ENCODE measurements around the gene CIRBP. TPM values are rescaled to one million over a fixed set of nuclear protein-coding genes. Genes with fewer than 3 reads are reported as not detected.

The CIRBP gene
- total and polyA plus RNA-seq, 9 of the 15 experiments (the other 6 are each of a cell fraction or from before 2014, with no cell fraction given): 20.5 to 327 (median 176) TPM

- ChIA-PET POLR2A (no interaction called here), CTCF (ENCODE audit: low intra/inter-chr PET ratio) (interaction anchor here (0.9 kb wide), 1 partner anchor 468 kb away, joined by 3 read pairs; no protein-coding TSS in a partner anchor)
- Histone ChIP-seq H3K36me3 (ENCODE audit: control insufficient read depth, insufficient read depth, low read length) (peaks cover 34% of the 10 kb centered on the region; the same call in 1 of the 3 replicates), H3K4me3 (peak within 1 kb of the TSS; percentile 55), H3K4me2 (ENCODE audit: insufficient read depth, low read length) (peak within 1 kb of the TSS; percentile 70), H4K20me1 (replicated peaks; ENCODE audit: control insufficient read depth, insufficient read depth, low read length) (no peaks in the 10 kb centered on the region), H3K27ac (ENCODE audit: extremely low read depth, low read depth, low read length) (peak within 1 kb of the TSS; percentile 61; the same call in 2 of the 3 replicates), H3K9ac (ENCODE audit: insufficient read depth in 1 of 2, low read depth in 2 of 2, low read length in 2 of 2) (peak within 1 kb of the TSS; percentile 64 to 94), H3K27me3 (ENCODE audit: control insufficient read depth in 2 of 2, insufficient read depth in 2 of 2, low read length in 2 of 2) (no peaks in the 10 kb centered on the region), H3K4me1 (replicated peaks in 1 of 2; ENCODE audit: control insufficient read depth in 2 of 2, insufficient read depth in 2 of 2, low read length in 2 of 2) (peaks cover 18 to 98% of the 10 kb centered on the region in 2 experiments), H2AFZ (ENCODE audit: low read depth, low read length) (peak within 1 kb of the TSS; percentile 59), H3K9me3 (replicated peaks; ENCODE audit: control insufficient read depth, insufficient read depth, low read depth, low read length) (no peaks in the 10 kb centered on the region), H3K79me2 (ENCODE audit: control insufficient read depth, insufficient read depth, low read length) (peaks cover 21% of the 10 kb centered on the region), H3K9me1 (ENCODE audit: control insufficient read depth, insufficient read depth, low read length) (no peaks in the 10 kb centered on the region)
- FAIRE-seq: no peak
- ATAC-seq: peak; percentile 1; the same call in 1 of the 3 replicates
- DNase-seq (ENCODE audit: extremely low read depth in 1 of 4, low spot score in 3 of 4): peak; percentile 72 to 79 (median 76)
- intact Hi-C loops (cut with micrococcal nuclease): loop anchor here (2.0 kb wide), 1 partner anchor 17 kb away; no protein-coding TSS in a partner anchor
- in situ Hi-C loops (cut with MboI): loop anchor here (25.0 kb wide), 1 partner anchor 476 kb away; the partner anchor contains the start of gene MISP
- no TSS peak for BruUV-seq (replicated peaks)
- 5% methylated on average over 8 of the region's 87 CpGs for WGBS (ENCODE audit: insufficient coverage, low coverage, missing lambda C conversion rate)
- TF ChIP-seq COPS2 (conservative IDR thresholded peaks at IDR 0.05): no peak
- no peak for TF ChIP-seq ZC3H11A (IDR thresholded peaks at IDR 0.05; ENCODE audit: low read depth, low read length)
- TF ChIP-seq EGR1 (conservative IDR thresholded peaks at IDR 0.05): 0 out of 2 replicates have a peak, but pooled peaks have one; percentile 12
- TF ChIP-seq MCM2 (IDR thresholded peaks at IDR 0.05; ENCODE audit: low read depth): no peak
- no peak for TF ChIP-seq ASH1L (IDR thresholded peaks at IDR 0.05; ENCODE audit: borderline replicate concordance, low read depth, partially characterized antibody)
- peak; percentile 74 for TF ChIP-seq BHLHE40 (IDR thresholded peaks at IDR 0.05; ENCODE audit: low read length)
- peak; percentile 92 for TF ChIP-seq CCNT2 (IDR thresholded peaks at IDR 0.05; ENCODE audit: borderline replicate concordance, extremely low read depth, insufficient read length, low read depth, low read length)
- TF ChIP-seq ZNF140 (CRISPR knock-in tag; IDR thresholded peaks at IDR 0.05): no peak
- TF ChIP-seq ZNF184 (CRISPR knock-in tag; IDR thresholded peaks at IDR 0.05): no peak
- no peak for TF ChIP-seq E4F1 (CRISPR knock-in tag; IDR thresholded peaks at IDR 0.05; ENCODE audit: borderline replicate concordance)
- no peak for TF ChIP-seq ZNF24 (IDR thresholded peaks at IDR 0.05)
- peak; percentile 10 for TF ChIP-seq SAP30 (IDR thresholded peaks at IDR 0.05; ENCODE audit: borderline replicate concordance, insufficient read depth, low read depth, low read length, poor library complexity, severe bottlenecking)
- peak; percentile 54; the same call in 1 of the 2 replicates for TF ChIP-seq ZBTB7A (IDR thresholded peaks at IDR 0.05; ENCODE audit: borderline replicate concordance, control insufficient read depth, low read depth, low read length)
- no peak for TF ChIP-seq HLTF (IDR thresholded peaks at IDR 0.05)
- TF ChIP-seq YY1 (IDR thresholded peaks at IDR 0.05; ENCODE audit: borderline replicate concordance in 1 of 3, control insufficient read depth in 1 of 3, extremely low read depth in 1 of 3, insufficient read depth in 3 of 3, insufficient read length in 1 of 3, insufficient replicate concordance in 2 of 3, low read depth in 1 of 3, low read length in 2 of 3): no peak
- no peak for TF ChIP-seq BRF2 (IDR thresholded peaks at IDR 0.05; ENCODE audit: borderline replicate concordance, insufficient read depth, insufficient read length)
Observed at GRCh38 chr19:1237754-1238368, 31.3 kb upstream of the CIRBP start, which contains the start of gene CBARP. Gene CBARP (minus strand): TSS chr19:1238005. CDS start chr19:1236100, 1,905 bp downstream.

Data from K562 (cell line).